GM12874 (cell line): ENCODE data around the gene TRPC4.

ENCODE experiments used
- TF ChIP-seq, protein P1 (sequence below): IDR thresholded peaks from 2 replicates; pipeline ENCODE4 v1.5.1; 2011; ENCODE audit warnings: low read depth, mild to moderate bottlenecking, control low read depth, low read length, moderate library complexity; ENCODE audit not compliant: insufficient read depth

The TRPC4 gene

DNA sequence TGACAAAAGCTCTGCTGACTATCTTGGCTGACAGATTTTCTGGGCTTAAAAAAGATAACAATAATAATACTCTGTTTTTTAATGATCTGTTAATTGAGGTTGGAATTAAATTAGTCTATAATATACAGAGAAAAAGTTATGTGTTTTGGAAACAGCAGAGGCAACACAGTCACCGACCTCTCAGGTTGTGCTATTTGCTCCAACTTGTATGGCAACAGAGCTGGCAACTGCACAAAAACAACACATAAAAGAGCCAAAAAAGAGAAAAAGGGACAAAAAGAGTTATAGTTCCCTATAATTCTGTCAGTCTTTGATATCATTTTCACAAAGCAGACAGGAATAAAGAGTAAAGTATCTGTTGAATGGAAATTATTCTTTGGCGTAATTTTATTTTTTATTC lies 168.7 kb downstream of the TRPC4 start:
- TF ChIP-seq, protein P1, sequence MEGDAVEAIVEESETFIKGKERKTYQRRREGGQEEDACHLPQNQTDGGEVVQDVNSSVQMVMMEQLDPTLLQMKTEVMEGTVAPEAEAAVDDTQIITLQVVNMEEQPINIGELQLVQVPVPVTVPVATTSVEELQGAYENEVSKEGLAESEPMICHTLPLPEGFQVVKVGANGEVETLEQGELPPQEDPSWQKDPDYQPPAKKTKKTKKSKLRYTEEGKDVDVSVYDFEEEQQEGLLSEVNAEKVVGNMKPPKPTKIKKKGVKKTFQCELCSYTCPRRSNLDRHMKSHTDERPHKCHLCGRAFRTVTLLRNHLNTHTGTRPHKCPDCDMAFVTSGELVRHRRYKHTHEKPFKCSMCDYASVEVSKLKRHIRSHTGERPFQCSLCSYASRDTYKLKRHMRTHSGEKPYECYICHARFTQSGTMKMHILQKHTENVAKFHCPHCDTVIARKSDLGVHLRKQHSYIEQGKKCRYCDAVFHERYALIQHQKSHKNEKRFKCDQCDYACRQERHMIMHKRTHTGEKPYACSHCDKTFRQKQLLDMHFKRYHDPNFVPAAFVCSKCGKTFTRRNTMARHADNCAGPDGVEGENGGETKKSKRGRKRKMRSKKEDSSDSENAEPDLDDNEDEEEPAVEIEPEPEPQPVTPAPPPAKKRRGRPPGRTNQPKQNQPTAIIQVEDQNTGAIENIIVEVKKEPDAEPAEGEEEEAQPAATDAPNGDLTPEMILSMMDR = no peak

DNA sequence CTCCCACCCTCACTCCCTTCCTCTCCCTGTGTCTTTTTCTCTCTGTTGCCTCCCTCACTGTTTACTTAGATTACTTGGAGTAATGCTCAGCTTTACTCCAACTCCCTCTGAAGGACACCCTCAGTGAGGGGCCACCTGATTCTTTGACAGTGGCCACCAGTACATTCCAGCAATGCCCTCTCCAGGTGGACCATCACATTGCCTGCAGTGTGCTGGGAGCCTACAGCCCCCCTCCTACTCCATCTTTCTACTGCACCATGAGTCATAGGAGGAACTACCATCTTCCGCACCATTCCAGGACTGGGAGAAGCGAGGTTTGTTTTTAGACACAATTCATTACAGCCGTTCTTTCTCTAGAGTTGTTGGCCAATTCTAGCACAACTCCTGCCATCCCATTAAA lies 174.4 kb downstream of the TRPC4 start:
- TF ChIP-seq, protein P1 = no peak

DNA sequence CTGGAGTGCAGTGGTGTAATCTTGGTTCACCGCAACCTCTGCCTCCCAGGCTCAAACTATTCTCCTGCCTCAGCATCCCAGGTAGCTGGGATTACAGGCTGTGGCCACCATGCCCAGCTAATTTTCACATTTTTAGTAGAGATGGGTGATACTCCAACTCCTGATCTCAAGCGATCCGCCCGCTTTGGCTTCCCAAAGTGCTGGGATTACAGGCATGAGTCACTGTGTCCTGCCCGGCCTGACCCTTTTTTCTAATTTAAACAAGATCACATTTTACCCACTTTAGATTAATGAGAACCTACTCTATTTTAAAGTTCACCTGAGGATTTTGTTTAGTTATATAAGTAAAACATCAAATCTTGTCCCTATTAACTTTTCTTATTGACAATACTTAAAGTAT lies 179.2 kb downstream of the TRPC4 start:
- TF ChIP-seq, protein P1 = no peak

DNA sequence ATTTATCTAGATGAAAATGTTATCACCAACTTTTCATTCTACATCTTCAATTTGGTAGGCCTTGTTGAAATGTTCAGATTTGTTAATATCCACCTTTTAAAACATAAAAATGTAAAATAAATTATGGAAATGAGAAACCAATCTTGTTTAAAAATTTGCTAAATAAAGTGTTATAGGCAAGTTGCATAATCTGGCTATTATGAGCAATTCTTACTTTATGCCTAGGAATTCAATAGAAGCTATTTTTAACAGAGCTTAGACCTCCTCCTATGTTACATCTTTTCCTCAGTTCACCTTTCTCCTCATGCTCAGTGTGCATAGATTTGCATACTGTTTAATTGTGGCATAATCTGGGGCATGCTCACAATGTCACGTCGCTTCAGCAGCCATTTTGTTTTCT lies 183.1 kb downstream of the TRPC4 start:
- TF ChIP-seq, protein P1 = no peak

DNA sequence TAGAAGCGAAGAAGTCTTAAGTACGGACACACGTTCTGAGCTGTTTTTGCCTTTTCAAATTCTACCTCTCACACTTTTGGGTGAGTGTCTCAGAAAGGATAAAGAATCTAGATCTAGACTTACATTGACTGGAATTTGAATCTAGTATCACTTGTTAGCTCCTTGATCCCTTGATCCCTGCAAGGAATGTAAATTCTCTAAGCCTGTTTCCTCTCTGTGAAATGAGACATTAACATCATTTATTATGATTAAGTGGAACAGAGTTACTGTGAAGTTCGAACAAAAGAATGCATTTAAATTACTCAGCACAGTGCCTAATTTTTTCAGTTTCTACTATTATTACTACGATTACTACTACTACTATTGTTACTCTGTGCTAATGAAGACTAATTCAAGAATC lies 184.4 kb downstream of the TRPC4 start:
- TF ChIP-seq, protein P1 = no peak

DNA sequence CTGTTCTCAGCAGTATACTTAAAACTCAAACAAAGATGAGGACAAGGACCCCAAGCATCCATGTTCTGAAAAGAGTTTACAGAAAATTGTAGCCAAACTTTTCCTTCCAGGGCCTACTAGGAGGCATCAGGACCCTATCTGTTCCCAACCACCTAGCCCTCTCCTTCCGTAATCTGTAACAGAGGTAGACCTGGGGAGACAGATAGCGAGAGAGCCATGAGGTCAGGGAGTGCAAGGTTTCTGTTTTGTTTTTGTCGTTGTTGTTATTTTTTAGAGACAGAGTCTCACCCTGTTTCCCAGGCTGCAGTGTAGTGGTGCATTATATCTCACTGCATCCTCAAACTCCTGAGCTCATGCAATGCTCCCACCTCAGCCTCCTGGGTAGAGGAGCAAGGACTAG lies 187.1 kb downstream of the TRPC4 start:
- TF ChIP-seq, protein P1 = no peak

DNA sequence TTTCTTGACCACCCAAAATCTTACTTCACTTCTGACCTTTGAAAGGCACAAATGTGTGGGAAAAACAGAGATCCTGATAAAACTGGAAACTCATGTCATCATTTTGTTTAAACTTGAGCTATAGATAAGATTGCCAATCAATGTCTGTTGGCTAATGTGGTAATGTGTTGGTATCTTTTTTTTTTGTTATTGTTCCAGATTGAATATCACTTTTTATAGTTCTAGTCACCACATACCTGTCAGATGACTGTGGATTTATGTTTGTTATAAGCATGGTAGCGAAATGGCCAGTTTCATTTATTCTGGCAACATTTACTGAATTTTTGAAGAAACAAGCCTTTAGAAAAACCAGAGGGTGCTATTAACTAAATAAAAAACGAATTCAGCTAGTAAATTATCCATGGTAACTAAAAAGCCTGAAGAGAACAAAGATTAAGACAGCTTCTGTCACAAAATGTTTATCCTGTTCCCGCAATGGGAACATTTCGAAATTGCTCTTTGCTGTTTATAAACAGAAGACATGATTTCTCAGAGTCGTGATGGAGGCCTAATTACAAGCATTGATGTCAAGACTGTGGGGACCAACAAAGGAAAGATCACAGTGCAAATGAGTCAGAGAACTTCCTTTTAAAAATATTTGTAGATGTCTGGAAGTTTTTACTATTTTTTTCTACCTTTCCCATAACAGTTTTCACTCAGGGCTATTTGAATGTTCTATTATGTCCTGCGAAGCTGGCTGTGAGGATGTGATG lies 188.1 kb downstream of the TRPC4 start:
- TF ChIP-seq, protein P1 = no peak

DNA sequence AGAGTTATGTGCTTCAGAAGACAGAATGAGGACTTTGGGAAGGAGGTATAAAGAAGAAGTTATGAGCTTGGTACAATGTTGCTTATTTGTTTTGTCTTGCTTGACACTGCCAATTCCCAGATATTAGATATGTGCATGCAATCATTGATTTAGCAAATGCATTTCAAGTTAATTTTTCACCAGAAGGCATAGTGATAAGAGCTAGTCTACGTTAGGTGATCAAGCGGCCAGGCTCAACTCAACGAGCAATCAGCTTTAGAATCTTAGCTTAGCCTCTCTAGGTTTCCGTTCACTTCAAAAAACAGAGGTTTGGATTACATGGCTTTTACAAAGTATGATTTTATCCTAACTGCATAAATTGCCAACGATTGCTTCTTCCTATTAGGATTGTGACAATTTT lies 189.4 kb downstream of the TRPC4 start:
- TF ChIP-seq, protein P1 = no peak
